ENCODE measurements around the gene ZSWIM5. TPM values are rescaled to one million over a fixed set of nuclear protein-coding genes. Genes with fewer than 3 reads are reported as not detected.
"Not testable (repeated sequence)": the region's sequence is repeated elsewhere in the genome, so short reads cannot be mapped to it uniquely, and the experiment has no call there.

Gene ZSWIM5
- total RNA-seq, 1 donor from 2014 or later, result 0.23 TPM

DNA sequence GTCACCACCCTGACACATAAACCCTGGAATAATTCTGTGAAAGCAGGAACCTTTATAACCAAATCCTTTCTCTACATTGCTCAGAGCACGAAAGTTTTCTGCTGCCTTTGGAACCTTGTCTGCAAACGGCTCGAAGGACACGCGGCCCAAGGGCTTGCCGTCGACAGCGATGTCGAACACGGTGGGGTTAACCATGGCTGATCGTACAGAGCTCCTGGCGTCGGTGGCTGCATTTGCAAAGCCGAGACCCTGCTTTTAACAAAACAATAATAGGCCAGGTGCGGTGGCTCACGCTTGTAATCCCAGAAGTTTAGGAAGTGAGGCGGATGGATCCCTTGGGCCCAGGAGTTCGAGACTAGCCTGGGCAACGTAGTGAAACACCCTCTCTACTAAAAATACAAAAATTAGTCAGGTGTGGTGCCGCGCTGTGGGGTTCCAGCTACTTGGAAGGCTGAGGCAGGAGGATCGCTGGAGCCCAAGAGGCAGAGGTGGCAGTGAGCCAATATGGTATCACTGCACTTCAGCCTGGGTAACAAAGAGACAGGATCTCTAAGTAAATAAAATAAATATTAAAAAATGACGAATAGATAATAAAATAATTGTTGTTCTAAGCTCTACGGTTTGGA is 217.8 kb downstream of the ZSWIM5 start:
- TF ChIP-seq, protein P1, sequence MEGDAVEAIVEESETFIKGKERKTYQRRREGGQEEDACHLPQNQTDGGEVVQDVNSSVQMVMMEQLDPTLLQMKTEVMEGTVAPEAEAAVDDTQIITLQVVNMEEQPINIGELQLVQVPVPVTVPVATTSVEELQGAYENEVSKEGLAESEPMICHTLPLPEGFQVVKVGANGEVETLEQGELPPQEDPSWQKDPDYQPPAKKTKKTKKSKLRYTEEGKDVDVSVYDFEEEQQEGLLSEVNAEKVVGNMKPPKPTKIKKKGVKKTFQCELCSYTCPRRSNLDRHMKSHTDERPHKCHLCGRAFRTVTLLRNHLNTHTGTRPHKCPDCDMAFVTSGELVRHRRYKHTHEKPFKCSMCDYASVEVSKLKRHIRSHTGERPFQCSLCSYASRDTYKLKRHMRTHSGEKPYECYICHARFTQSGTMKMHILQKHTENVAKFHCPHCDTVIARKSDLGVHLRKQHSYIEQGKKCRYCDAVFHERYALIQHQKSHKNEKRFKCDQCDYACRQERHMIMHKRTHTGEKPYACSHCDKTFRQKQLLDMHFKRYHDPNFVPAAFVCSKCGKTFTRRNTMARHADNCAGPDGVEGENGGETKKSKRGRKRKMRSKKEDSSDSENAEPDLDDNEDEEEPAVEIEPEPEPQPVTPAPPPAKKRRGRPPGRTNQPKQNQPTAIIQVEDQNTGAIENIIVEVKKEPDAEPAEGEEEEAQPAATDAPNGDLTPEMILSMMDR (conservative IDR thresholded peaks at IDR 0.05; ENCODE audit: low read depth, low read length), result no peak
- no peak overlapping the region for H3K4me3 ChIP-seq (ENCODE audit: low read depth, low read length)
- no peak for DNase-seq (ENCODE audit: low read depth)

DNA sequence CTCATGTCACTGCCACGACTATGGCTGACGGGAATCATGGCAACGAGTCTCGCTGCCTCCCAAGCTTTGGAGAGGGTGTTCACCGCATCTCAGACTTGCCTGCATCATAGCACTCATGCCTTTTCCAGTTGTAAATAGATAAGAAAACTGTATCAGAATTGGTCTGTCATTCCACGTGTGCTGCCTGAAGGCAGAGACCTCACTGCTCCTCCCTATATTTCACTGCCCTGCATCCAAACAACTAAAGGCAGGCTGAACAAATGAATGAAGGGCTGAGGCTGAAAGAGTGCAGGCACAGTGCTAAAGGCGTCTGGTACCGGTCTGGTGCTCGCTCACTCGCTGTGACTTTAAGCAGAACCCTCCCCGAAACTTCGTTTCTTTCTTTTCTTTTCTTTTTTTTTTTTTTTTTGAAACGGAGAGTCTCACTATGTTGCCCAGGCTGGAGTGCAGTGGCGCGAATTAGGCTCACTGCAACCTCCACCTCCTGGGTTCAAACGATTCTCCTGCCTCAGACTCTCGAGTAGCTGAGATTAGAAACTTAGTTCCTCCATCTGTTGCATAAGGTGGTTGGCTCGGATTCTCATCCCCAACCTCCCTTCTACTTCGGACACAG is 220.6 kb downstream of the ZSWIM5 start:
- H3K4me3 ChIP-seq (ENCODE audit: low read depth, low read length), result peak overlapping the region; percentile 83
- TF ChIP-seq, protein P1 (conservative IDR thresholded peaks at IDR 0.05; ENCODE audit: low read depth, low read length), result no peak
- no peak for DNase-seq (ENCODE audit: low read depth)

DNA sequence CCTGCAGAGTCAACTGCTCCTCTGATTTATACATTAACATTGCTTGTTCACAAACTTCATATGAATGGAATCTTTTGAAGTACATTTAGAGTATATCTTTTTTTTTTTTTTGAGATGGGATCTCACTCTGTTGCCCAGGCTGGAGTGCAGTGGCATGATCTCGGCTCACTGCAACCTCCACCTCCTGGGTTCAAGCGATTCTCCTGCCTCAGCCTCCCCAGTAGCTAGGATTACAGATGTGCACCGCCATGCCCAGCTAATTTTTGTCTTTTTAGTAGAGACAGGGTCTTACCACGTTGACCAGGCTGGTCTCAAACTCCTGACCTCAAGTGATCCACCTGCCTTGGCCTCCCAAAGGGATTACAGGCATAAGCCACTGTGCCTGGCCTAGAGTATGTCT is 229.0 kb downstream of the ZSWIM5 start:
- DNase-seq (ENCODE audit: low read depth); H3K4me3 ChIP-seq (ENCODE audit: low read depth, low read length): not testable (repeated sequence)

DNA sequence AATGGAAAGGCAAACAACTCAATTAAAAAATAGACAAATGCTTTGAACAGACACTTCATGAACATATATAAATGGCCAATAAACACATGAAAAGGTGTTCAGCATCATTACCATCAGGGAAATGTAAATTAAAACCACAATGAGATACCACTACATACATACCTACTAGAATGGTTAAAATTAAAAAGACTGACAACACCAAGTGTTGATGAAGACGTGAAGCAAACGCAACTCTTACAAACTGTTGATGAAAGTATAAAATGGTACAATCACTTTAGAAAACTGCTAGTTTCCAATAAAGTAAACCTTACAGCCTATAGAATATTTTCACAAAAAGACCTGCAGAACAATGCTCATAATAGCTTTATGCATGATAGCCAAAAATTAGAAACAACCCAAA is 230.2 kb downstream of the ZSWIM5 start:
- no peak for DNase-seq (ENCODE audit: low read depth)
- no peak overlapping the region for H3K4me3 ChIP-seq (ENCODE audit: low read depth, low read length)
- TF ChIP-seq, protein P1 (conservative IDR thresholded peaks at IDR 0.05; ENCODE audit: low read depth, low read length), result no peak

DNA sequence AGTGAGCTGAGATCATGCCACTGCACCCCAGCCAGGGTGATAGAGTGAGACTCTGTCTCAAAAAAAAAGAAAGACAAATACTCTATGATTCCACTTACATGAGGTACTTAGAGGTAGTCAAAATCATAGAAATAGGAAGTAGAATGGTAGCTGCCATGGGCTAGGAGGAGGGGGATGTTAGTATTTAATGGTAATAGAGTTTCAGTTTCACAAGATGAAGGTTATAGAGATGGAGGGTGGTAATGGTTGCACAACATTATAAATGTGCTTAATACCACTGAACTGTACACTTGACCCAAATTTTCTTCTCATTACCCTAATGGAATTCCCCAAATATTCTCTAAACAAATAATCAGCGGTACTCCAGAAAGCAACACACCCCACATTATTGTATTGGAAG is 232.8 kb downstream of the ZSWIM5 start:
- no peak overlapping the region for H3K4me3 ChIP-seq (ENCODE audit: low read depth, low read length)
- no peak for DNase-seq (ENCODE audit: low read depth)
- TF ChIP-seq, protein P1 (conservative IDR thresholded peaks at IDR 0.05; ENCODE audit: low read depth, low read length), result no peak

DNA sequence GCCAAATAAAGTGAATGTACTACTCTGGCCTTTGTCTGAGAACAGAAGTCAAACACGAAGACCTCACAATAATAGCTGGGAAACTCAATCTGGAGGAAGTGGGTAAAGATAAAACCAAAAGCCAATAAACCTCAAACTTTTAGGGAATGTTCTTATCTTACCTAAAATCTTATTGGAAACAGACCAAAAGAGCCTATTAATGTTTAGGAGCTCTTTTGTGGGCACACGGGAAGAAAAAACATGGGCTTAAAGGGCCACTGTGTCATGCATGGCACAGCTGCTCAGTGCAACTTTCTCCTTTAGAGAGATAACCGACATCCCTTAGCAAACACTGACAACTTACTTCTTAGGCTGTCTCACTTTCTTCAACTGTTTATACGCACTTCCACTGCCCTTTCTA is 236.1 kb downstream of the ZSWIM5 start:
- DNase-seq (ENCODE audit: low read depth), result no peak
- TF ChIP-seq, protein P1 (conservative IDR thresholded peaks at IDR 0.05; ENCODE audit: low read depth, low read length), result no peak
- no peak overlapping the region for H3K4me3 ChIP-seq (ENCODE audit: low read depth, low read length)

Other genes with a start within 250 kb of the ZSWIM5 start
- gene EIF2B3, start 220.0 kb downstream of the ZSWIM5 start, total RNA-seq, result 27.0 and 36.4 TPM in 2 replicates
- 32.8 and 36.6 TPM in 2 replicates for gene HECTD3, start 195.3 kb downstream of the ZSWIM5 start, total RNA-seq
- 104 and 141 TPM in 2 replicates for gene UROD, start 194.4 kb downstream of the ZSWIM5 start, total RNA-seq
- 2.9 and 11.9 TPM in 2 replicates for gene HPDL, start 120.3 kb upstream of the ZSWIM5 start, total RNA-seq
- gene TOE1, start 133.6 kb upstream of the ZSWIM5 start, total RNA-seq, result 10.8 and 36.9 TPM in 2 replicates
- gene MUTYH, start 133.8 kb upstream of the ZSWIM5 start, total RNA-seq, result 15.2 and 17.4 TPM in 2 replicates